Fibroblast of gingiva (primary cell): ENCODE measurements around the gene TRAPPC6A.

Experiments used
- DNase-seq: peaks from one replicate; pipeline ENCODE4 v3.0.0-alpha.2; 2011; ENCODE audit warnings: low read depth

TRAPPC6A gene

GRCh38 chr19:45177817-45178261, at the start of gene TRAPPC6A:
TRAPPC6A (minus strand) TSS chr19:45178237; CDS start chr19:45178218, 19 bp downstream.
- DNase-seq: peak; percentile 21

- DNase-seq: no peak
These were observed 46.6 kb upstream of the TRAPPC6A start for GRCh38 chr19:45224645-45225044.

- no peak for DNase-seq
These were observed 45.8 kb upstream of the TRAPPC6A start for GRCh38 chr19:45223879-45224278.

GRCh38 chr19:45222724-45223123, 44.7 kb upstream of the TRAPPC6A start:
- no peak for DNase-seq

- DNase-seq: no peak
These were observed 41.1 kb upstream of the TRAPPC6A start for GRCh38 chr19:45218911-45219743.

- no peak for DNase-seq
These were observed 40.4 kb upstream of the TRAPPC6A start for GRCh38 chr19:45218426-45218825.

- DNase-seq: no peak
These were observed 39.9 kb upstream of the TRAPPC6A start for GRCh38 chr19:45217957-45218334.

- no peak for DNase-seq
These were observed 39.3 kb upstream of the TRAPPC6A start for GRCh38 chr19:45217193-45217956.

GRCh38 chr19:45216667-45217066, 38.6 kb upstream of the TRAPPC6A start:
- no peak for DNase-seq

- no peak for DNase-seq
These were observed 37.6 kb upstream of the TRAPPC6A start for GRCh38 chr19:45215391-45216191.

GRCh38 chr19:45213031-45213430, 35.0 kb upstream of the TRAPPC6A start:
- no peak for DNase-seq

GRCh38 chr19:45211751-45212381, 33.8 kb upstream of the TRAPPC6A start:
- no peak for DNase-seq

- DNase-seq: no peak
These were observed 28.3 kb upstream of the TRAPPC6A start for GRCh38 chr19:45206328-45206727.

GRCh38 chr19:45205810-45206209, 27.8 kb upstream of the TRAPPC6A start:
- DNase-seq: no peak

- DNase-seq: no peak
These were observed 24.6 kb upstream of the TRAPPC6A start for GRCh38 chr19:45202637-45203036.

GRCh38 chr19:45200568-45200967, 22.5 kb upstream of the TRAPPC6A start:
- peak; percentile 82 for DNase-seq

- peak; percentile 23 for DNase-seq
These were observed 17.7 kb upstream of the TRAPPC6A start for GRCh38 chr19:45195764-45196163.

- DNase-seq: no peak
These were observed 13.3 kb upstream of the TRAPPC6A start for GRCh38 chr19:45191375-45191774.

- DNase-seq: no peak
These were observed 11.9 kb upstream of the TRAPPC6A start for GRCh38 chr19:45189971-45190370.

GRCh38 chr19:45187421-45188100, 9.5 kb upstream of the TRAPPC6A start:
- no peak for DNase-seq
